Stimulated activated CD8-positive, alpha-beta memory T cell treated with anti-CD3 and anti-CD28 coated beads, Interleukin-15, amount 100 ng/mL, for 24 hours (primary cell): Measurements from ENCODE around the gene CIB4.

Experiments used
- DNase-seq: peaks from one replicate; pipeline ENCODE4 v3.0.0-alpha.2; 2020; ENCODE audit warnings: low read depth

The CIB4 gene

GRCh38 chr2:26621469-26622199 lies 19.5 kb downstream of the CIB4 start:
- no peak for DNase-seq

GRCh38 chr2:26620031-26620605 lies 21.0 kb downstream of the CIB4 start:
- DNase-seq, result no peak

- DNase-seq, result no peak
These were observed 21.6 kb downstream of the CIB4 start for GRCh38 chr2:26619521-26619951.

- no peak for DNase-seq
These were observed 22.1 kb downstream of the CIB4 start for GRCh38 chr2:26619096-26619495.

- DNase-seq, result no peak
These were observed 22.6 kb downstream of the CIB4 start for GRCh38 chr2:26618611-26619010.

- no peak for DNase-seq
These were observed 23.5 kb downstream of the CIB4 start for GRCh38 chr2:26617588-26618083.

GRCh38 chr2:26616706-26617587 lies 24.2 kb downstream of the CIB4 start:
- DNase-seq, result no peak

DNA sequence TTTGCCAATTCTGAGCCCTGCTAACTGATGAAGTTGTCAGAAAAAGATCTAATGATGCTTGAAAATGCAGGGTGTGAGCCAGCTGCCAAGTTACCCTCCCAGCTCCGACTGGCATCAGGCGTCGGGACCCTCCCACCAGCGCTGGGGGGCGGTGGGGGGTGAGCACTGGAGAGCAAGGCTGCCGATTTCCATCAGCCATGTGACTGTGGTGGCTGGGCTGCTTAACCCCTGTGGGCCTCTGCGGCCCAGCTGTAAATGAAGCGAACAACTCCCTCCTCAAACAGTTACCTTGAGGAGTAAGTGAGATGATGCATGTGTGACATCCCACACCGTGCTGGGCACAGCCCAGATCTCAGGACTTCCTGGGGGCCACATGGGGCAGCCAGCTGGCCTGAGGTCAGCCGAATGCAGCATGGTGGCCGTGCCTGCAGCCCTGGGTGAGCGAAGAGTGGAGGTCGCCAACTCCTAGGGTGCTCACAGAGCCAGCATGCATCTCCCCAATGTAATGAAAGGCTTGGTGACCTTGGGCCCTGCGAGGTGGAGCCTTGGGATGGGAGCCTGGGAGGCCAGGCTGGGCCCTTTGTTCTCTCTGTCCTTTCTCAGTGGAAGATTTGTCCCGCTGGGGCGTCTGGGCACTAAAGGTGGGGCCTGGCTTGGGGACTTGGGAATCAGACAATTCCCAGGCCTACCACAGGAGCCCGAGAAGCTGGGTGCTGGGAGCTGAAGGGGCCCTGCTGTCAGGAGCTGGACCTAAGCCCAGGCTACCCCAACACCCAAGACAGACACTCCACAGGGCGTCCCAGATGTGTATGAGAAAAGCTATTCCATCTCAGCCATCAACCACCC lies 25.1 kb downstream of the CIB4 start:
- DNase-seq, result no peak

DNA sequence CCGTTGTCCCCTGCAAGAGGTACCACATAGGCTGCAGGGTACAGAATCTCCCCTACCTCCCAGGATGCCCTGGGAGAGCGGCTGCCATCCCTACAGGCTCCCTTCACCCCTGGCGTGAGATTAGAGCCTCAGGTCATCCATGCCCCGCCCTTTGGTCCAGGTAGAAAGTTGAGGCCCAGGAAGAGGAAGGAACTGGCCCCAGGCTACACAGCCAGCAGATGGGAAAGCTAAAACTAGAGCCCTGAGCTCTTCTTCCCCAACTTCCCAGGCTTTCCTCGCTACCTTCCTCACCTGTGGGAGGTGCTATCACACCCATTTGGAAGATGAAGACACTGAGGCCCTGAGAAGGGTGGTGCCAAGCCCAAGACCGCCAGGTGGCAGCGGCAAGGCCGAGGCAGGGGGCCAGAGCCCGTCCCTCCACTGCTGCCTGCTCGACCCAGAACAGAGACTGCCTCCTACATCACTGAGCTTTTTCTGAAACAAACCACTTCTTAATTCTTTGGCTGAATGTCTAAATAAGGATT lies 25.8 kb downstream of the CIB4 start:
- no peak for DNase-seq

DNA sequence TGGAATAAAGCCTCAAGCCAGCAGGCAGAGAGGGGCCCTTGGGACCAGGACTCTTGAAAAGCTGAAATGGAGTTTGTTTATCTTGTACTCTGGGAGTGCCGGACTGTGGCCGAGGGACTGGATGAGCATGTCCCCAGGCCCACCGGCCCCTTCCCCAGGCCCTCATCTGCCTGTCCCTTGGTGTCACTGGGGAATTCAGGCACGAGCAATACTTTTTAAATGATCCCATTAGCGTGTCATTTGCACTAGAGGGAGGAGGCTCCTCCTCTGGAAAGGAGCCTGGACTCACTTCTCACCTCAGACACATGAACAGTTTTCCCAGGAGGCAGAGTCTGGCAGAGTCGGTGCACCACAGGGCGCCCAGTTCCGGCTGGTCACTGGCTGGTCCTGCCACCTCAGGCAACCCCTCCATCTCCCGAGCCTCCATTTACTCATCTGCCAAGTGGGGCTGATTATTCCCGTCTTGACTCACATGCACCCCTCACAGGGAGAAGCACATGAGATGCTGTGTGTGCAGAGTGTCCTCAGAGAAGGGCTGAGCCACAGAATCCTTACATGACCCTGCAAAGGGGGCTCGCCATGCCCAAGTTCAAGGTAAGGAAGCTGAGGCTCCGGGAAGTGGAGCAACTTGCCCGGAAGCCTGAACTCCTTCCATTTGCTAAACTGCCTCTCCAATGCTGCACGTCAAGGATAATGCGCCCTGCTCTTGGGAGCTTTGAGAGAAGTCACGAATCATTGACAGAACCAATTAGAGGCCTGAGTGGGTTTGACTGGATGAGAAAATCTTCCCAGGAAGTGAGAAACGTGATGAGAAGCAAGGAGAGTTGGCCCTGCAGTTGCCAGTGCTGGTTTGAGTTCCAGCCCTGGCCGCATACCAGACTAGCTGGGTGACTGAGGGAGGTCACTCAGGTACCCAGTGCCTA lies 26.7 kb downstream of the CIB4 start:
- no peak for DNase-seq

- DNase-seq, result no peak
These were observed 27.6 kb downstream of the CIB4 start for GRCh38 chr2:26613241-26614215.

- DNase-seq, result no peak
These were observed 28.5 kb downstream of the CIB4 start for GRCh38 chr2:26612522-26613240.

GRCh38 chr2:26612034-26612433 lies 29.1 kb downstream of the CIB4 start:
- DNase-seq, result no peak

- no peak for DNase-seq
These were observed 30.4 kb downstream of the CIB4 start for GRCh38 chr2:26610504-26611335.

GRCh38 chr2:26609839-26610277 lies 31.3 kb downstream of the CIB4 start:
- no peak for DNase-seq

DNA sequence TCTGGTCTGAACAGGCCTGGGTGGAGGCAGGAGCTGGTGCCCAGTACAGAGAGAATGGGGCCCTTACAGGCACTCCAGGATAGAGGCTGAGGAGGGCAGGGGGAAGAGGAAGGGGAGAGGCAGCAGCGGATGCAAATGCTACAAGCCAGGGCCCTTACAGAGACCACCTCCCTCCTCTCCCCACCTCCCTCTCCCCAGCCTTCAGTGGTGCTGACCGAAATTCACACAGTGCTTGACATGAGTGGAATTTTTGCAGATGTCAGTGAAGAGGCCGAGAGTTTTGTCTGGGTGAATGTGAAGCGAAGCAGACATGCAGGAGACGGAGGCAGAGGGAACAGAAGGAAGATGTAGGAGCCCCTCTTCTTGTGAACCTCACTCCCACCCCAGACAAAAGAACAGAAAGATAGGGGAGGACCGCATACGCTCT lies 31.9 kb downstream of the CIB4 start:
- no peak for DNase-seq

DNA sequence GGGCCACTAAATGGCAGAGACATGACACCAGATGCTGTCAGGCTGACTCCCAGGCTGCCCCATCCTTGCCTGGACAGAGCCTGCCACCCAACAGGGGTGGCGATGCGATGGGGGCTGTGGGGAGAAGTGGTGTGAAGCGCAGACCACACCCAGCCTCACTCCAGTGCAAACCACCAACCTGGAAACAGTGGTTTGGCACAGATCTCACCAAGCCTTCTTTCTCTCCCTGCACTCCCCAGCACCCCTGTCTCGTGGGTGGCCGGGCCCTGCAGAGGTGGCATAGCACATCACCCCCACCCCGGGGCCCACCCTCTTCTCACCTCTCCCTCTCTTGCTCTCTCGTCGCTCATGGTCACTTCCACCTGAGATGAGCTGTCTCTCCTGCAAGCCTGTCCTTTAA lies 32.6 kb downstream of the CIB4 start:
- DNase-seq, result no peak

GRCh38 chr2:26607698-26608097 lies 33.5 kb downstream of the CIB4 start:
- no peak for DNase-seq
